Measurements from ENCODE around the gene CTTN. TPM values are rescaled to one million over a fixed set of nuclear protein-coding genes. Genes with fewer than 3 reads are reported as not detected.

The CTTN gene
- total and polyA plus RNA-seq, 9 of the 15 experiments (the other 6 are each of a cell fraction or from before 2014, with no cell fraction given) = 9.9 to 158 (median 99.7) TPM

- no peak for DNase-seq (ENCODE audit: extremely low read depth in 1 of 4, low spot score in 3 of 4)
- no peaks in the 10 kb centered on the region for H3K27me3 ChIP-seq (ENCODE audit: control insufficient read depth in 2 of 2, insufficient read depth in 2 of 2, low read length in 2 of 2)
- H2AFZ ChIP-seq (ENCODE audit: low read depth, low read length) = no peak overlapping the region
- ChIA-PET POLR2A (interaction anchor here (0.6 to 2.6 kb wide), 6 partner anchors 10 to 1510 kb away, joined by 3 to 10 read pairs (median 4); no protein-coding TSS in a partner anchor), CTCF (ENCODE audit: low intra/inter-chr PET ratio) (no interaction called here)
- in situ Hi-C loops (cut with MboI) (no loop called here), intact Hi-C loops (cut with micrococcal nuclease) (loop anchor here (5.0 kb wide), 1 partner anchor 37 kb away; no protein-coding TSS in a partner anchor)
- H3K4me1 ChIP-seq (replicated peaks in 1 of 2; ENCODE audit: control insufficient read depth in 2 of 2, insufficient read depth in 2 of 2, low read length in 2 of 2) = peaks cover 14 to 40% of the 10 kb centered on the region in 2 experiments; a peak in 4 of 5 replicates
- no peak for ATAC-seq
- peaks cover 35% of the 10 kb centered on the region for H4K20me1 ChIP-seq (replicated peaks; ENCODE audit: control insufficient read depth, insufficient read depth, low read length)
- peak overlapping the region; percentile 95 for H3K27ac ChIP-seq (ENCODE audit: extremely low read depth, low read depth, low read length)
- FAIRE-seq = no peak
- no peaks in the 10 kb centered on the region for H3K9me3 ChIP-seq (replicated peaks; ENCODE audit: control insufficient read depth, insufficient read depth, low read depth, low read length)
- peaks cover 85% of the 10 kb centered on the region for H3K36me3 ChIP-seq (ENCODE audit: control insufficient read depth, insufficient read depth, low read length)
- H3K9ac ChIP-seq (ENCODE audit: insufficient read depth in 1 of 2, low read depth in 2 of 2, low read length in 2 of 2) = peak overlapping the region in 1 of 2 experiments; percentile 54; a peak in 3 of 4 replicates
- peaks cover 16% of the 10 kb centered on the region for H3K9me1 ChIP-seq (ENCODE audit: control insufficient read depth, insufficient read depth, low read length)
- H3K4me2 ChIP-seq (ENCODE audit: insufficient read depth, low read length) = peak overlapping the region; percentile 76
- 86% methylated on average over 9 of the region's 9 CpGs for WGBS (ENCODE audit: insufficient coverage, low coverage, missing lambda C conversion rate)
- BruUV-seq (replicated peaks) = TSS peak; percentile 18
- no peak overlapping the region for H3K4me3 ChIP-seq
- peaks cover 27% of the 10 kb centered on the region for H3K79me2 ChIP-seq (ENCODE audit: control insufficient read depth, insufficient read depth, low read length)
- no peak for TF ChIP-seq POLR2H (tag; IDR thresholded peaks at IDR 0.05; ENCODE audit: low read depth)
- no peak for TF ChIP-seq ZNF79 (CRISPR knock-in tag; IDR thresholded peaks at IDR 0.05; ENCODE audit: low read depth)
- TF ChIP-seq, protein P1, sequence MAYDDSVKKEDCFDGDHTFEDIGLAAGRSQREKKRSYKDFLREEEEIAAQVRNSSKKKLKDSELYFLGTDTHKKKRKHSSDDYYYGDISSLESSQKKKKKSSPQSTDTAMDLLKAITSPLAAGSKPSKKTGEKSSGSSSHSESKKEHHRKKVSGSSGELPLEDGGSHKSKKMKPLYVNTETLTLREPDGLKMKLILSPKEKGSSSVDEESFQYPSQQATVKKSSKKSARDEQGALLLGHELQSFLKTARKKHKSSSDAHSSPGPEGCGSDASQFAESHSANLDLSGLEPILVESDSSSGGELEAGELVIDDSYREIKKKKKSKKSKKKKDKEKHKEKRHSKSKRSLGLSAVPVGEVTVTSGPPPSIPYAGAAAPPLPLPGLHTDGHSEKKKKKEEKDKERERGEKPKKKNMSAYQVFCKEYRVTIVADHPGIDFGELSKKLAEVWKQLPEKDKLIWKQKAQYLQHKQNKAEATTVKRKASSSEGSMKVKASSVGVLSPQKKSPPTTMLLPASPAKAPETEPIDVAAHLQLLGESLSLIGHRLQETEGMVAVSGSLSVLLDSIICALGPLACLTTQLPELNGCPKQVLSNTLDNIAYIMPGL (CRISPR knock-in tag; IDR thresholded peaks at IDR 0.05) = no peak
- no peak for TF ChIP-seq JUN (IDR thresholded peaks at IDR 0.05; ENCODE audit: borderline replicate concordance, low read depth, low read length)
- TF ChIP-seq JUN (CRISPR knock-in tag; IDR thresholded peaks at IDR 0.05; ENCODE audit: borderline replicate concordance) = no peak
- peak; percentile 66 for TF ChIP-seq ZNF740 (CRISPR knock-in tag; IDR thresholded peaks at IDR 0.05)
- TF ChIP-seq ZNF740 (tag; IDR thresholded peaks at IDR 0.05) = 0 out of 4 replicates have a peak, but pooled peaks of 1 of the 2 experiments have one; percentile 31
- peak; percentile 53; the same call in 1 of the 2 replicates for TF ChIP-seq SMARCA5 (IDR thresholded peaks at IDR 0.05)
- no peak for TF ChIP-seq ZNF644 (tag; IDR thresholded peaks at IDR 0.05; ENCODE audit: low read depth)
- no peak for TF ChIP-seq MXI1 (IDR thresholded peaks at IDR 0.05; ENCODE audit: low read depth, low read length)
- TF ChIP-seq POU5F1 (IDR thresholded peaks at IDR 0.05; ENCODE audit: borderline replicate concordance, low read depth, low read length, partially characterized antibody) = no peak
- no peak for TF ChIP-seq SMC3 (conservative IDR thresholded peaks at IDR 0.05; ENCODE audit: insufficient read depth, low read depth, low read length)
- TF ChIP-seq ZMIZ1 (IDR thresholded peaks at IDR 0.05; ENCODE audit: low read depth in 2 of 2, low read length in 2 of 2) = no peak
- TF ChIP-seq ELF1 (tag; IDR thresholded peaks at IDR 0.05) = peak; percentile 15
These were observed 22.2 kb downstream of the CTTN start for GRCh38 chr11:70420496-70420895.

Measured in K562 (cell line).